GM12864 (cell line): ENCODE data around the gene OTOR.

Source experiments
- DNase-seq: peaks from one replicate; pipeline ENCODE4 v3.0.0-alpha.2; 2011; ENCODE audit warnings: low read depth
- H3K4me3 ChIP-seq: 2 replicates; pipeline ENCODE4 v1.5.1; 2011; ENCODE audit warnings: mild to moderate bottlenecking, low read depth, low read length, control low read depth
- CTCF ChIP-seq: IDR thresholded peaks from 2 replicates; pipeline ENCODE4 v1.5.1; 2011; ENCODE audit warnings: low read depth, mild to moderate bottlenecking, moderate library complexity, low read length, control low read depth, inconsistent platforms; ENCODE audit errors: missing control alignments

Gene OTOR

DNA sequence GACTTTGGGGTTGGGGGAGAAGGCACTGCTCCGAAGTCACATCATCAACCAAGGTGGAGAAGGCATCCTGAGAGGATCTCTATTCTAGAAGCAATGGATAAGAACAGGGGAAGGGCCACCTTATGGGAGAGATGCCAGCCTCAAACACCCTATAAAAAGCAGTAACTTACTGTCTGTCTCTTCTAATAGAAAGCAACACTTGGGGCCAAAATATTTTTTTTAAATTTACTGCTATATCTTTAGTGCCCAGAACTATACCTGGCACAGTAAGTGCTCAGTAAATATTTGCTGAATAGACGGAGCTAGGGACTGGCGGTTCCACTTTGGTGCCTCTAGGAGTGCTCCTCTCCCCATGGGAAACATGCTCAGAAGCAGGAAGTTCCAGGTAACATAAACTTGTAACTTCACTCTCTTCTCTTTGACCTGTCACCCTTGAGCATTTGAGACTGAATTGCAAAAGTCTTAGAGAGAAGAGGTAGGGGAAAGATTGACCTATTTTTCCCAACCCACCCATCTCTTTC is 807 bp upstream of the OTOR start:
- no peak for DNase-seq
- TF ChIP-seq CTCF: no peak

GRCh38 chr20:16749573-16749972 is 1.4 kb downstream of the OTOR start:
- H3K4me3 ChIP-seq: no peak overlapping the region
- peak; percentile 11 for TF ChIP-seq CTCF
- DNase-seq: no peak

More for the DNA sequence above, 807 bp upstream of the OTOR start:
- H3K4me3 ChIP-seq: no peak overlapping the region

GRCh38 chr20:16752082-16752481 is 3.9 kb downstream of the OTOR start:
- H3K4me3 ChIP-seq: no peak overlapping the region
- DNase-seq: no peak
- TF ChIP-seq CTCF: no peak

GRCh38 chr20:16752901-16753300 is 4.7 kb downstream of the OTOR start:
- DNase-seq: no peak
- H3K4me3 ChIP-seq: no peak overlapping the region
- TF ChIP-seq CTCF: no peak

GRCh38 chr20:16758454-16759180 is 10.5 kb downstream of the OTOR start:
- no peak for TF ChIP-seq CTCF
- no peak overlapping the region for H3K4me3 ChIP-seq
- DNase-seq: no peak

GRCh38 chr20:16759181-16759563 is 11.0 kb downstream of the OTOR start:
- DNase-seq: no peak
- TF ChIP-seq CTCF: no peak

More at GRCh38 chr20:16759181-16759563, 11.0 kb downstream of the OTOR start:
- no peak overlapping the region for H3K4me3 ChIP-seq
